ENCODE results near the gene AIFM1.

DNA sequence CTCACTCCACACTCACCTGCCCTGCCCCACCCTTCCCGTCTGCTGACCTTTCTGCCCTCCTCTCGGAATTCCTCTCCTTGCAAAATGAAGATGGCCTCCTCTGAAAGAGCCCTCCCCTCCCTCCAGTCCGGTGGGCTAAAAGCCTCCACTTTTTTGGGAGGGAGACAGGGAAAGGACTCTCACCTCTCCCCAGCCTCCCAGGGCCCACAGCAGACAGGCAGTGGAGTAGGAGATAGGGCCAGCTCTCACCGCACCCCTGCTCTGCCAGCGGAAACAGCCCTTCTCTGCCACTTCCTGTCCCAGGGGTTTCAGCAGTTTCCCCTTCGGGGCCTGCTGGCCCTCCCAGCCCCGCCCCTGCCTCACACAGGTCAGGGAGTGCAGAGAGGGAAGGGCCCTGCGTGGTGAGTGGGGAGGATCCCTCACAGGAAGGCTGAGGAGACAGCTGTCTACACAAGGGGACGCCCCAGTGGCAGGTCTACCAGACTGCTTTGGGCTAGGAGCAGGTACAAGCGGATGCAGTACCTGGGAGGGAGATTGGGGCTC is 73.6 kb downstream of the AIFM1 start:
- TF ChIP-seq, protein P1, sequence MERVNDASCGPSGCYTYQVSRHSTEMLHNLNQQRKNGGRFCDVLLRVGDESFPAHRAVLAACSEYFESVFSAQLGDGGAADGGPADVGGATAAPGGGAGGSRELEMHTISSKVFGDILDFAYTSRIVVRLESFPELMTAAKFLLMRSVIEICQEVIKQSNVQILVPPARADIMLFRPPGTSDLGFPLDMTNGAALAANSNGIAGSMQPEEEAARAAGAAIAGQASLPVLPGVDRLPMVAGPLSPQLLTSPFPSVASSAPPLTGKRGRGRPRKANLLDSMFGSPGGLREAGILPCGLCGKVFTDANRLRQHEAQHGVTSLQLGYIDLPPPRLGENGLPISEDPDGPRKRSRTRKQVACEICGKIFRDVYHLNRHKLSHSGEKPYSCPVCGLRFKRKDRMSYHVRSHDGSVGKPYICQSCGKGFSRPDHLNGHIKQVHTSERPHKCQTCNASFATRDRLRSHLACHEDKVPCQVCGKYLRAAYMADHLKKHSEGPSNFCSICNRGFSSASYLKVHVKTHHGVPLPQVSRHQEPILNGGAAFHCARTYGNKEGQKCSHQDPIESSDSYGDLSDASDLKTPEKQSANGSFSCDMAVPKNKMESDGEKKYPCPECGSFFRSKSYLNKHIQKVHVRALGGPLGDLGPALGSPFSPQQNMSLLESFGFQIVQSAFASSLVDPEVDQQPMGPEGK (CRISPR knock-in tag; IDR thresholded peaks at IDR 0.05; ENCODE audit: borderline replicate concordance) = no peak
- TF ChIP-seq ZFP3 (CRISPR knock-in tag; IDR thresholded peaks at IDR 0.05) (no peak), RARB (CRISPR knock-in tag; IDR thresholded peaks at IDR 0.05) (no peak), ZC3H10 (CRISPR knock-in tag; IDR thresholded peaks at IDR 0.05) (no peak), GLIS3 (CRISPR knock-in tag; IDR thresholded peaks at IDR 0.05) (no peak)
- TF ChIP-seq, protein P2, sequence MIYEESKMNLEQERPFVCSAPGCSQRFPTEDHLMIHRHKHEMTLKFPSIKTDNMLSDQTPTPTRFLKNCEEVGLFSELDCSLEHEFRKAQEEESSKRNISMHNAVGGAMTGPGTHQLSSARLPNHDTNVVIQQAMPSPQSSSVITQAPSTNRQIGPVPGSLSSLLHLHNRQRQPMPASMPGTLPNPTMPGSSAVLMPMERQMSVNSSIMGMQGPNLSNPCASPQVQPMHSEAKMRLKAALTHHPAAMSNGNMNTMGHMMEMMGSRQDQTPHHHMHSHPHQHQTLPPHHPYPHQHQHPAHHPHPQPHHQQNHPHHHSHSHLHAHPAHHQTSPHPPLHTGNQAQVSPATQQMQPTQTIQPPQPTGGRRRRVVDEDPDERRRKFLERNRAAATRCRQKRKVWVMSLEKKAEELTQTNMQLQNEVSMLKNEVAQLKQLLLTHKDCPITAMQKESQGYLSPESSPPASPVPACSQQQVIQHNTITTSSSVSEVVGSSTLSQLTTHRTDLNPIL (CRISPR knock-in tag; IDR thresholded peaks at IDR 0.05; ENCODE audit: low read depth) = no peak
